Measurements from ENCODE around the gene RYR2. TPM values are rescaled to one million over a fixed set of nuclear protein-coding genes. Genes with fewer than 3 reads are reported as not detected.
A peak's percentile ranks its signal among the peaks of the same experiment; 100 is the strongest.

Gene RYR2
- total RNA-seq, 1 experiment from 2014 or later, result 0.90 TPM

DNA sequence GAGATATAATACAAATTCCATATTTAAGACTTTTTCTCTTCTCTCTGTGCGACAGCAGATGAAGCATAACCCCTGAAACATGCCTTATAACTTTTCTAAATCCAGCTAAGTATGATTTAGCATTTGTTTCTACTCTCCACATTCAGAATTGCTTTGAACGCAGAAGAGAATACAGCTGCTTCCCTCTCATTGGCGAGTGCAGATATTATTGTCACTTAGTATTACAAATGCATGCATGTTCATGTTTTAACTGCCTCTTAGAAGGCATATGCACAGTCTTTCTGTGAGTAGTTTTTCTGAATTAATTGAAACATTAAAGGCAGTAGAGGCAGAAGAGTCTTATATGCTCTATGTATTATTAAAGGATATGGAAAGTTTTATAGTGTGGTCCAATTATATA is 631.6 kb downstream of the RYR2 start:
- CTCF ChIA-PET, result interaction anchor here (2.4 kb wide), 1 partner anchor 126 kb away, joined by 10 read pairs; no protein-coding TSS in a partner anchor
- BruUV-seq (replicated peaks), result no TSS peak
- Mint-ChIP-seq H3K27me3 (ENCODE audit: unreplicated experiment) (no peaks in the 10 kb centered on the region), H3K4me3 (ENCODE audit: low read depth, unreplicated experiment) (no peak overlapping the region), H3K9me3 (ENCODE audit: low read depth, unreplicated experiment) (no peaks in the 10 kb centered on the region), H3K36me3 (ENCODE audit: insufficient read depth, unreplicated experiment) (no peaks in the 10 kb centered on the region), H3K4me1 (ENCODE audit: low read depth, unreplicated experiment) (peaks cover 22% of the 10 kb centered on the region), H3K27ac (ENCODE audit: unreplicated experiment) (no peak overlapping the region)
- TF ChIP-seq, protein P1, sequence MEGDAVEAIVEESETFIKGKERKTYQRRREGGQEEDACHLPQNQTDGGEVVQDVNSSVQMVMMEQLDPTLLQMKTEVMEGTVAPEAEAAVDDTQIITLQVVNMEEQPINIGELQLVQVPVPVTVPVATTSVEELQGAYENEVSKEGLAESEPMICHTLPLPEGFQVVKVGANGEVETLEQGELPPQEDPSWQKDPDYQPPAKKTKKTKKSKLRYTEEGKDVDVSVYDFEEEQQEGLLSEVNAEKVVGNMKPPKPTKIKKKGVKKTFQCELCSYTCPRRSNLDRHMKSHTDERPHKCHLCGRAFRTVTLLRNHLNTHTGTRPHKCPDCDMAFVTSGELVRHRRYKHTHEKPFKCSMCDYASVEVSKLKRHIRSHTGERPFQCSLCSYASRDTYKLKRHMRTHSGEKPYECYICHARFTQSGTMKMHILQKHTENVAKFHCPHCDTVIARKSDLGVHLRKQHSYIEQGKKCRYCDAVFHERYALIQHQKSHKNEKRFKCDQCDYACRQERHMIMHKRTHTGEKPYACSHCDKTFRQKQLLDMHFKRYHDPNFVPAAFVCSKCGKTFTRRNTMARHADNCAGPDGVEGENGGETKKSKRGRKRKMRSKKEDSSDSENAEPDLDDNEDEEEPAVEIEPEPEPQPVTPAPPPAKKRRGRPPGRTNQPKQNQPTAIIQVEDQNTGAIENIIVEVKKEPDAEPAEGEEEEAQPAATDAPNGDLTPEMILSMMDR (IDR thresholded peaks at IDR 0.05; ENCODE audit: unreplicated experiment), result no peak
- DNase-seq, result no peak
- intact Hi-C loops (cut with micrococcal nuclease; ENCODE audit: unreplicated experiment), result no loop called here

DNA sequence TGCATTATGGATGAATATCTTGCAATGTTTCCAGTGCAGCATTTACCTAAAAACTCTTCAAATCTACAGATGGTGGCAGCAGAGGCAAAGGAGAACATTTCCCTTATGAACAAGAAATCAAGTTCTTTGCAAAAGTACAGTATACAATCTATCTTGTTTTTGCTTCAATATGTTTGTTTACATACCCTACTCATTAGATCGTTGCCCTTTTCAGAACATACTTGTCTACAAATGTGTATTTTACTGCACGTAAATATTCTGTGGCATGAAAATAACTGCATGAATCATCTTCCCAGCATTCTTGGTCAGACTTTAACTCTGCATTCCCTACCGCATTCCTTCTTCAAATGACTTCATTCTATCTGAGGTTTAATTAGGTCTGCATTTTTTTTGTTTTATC is 636.0 kb downstream of the RYR2 start:
- H3K27ac Mint-ChIP-seq (ENCODE audit: unreplicated experiment), result no peak overlapping the region
- no peaks in the 10 kb centered on the region for H3K36me3 Mint-ChIP-seq (ENCODE audit: insufficient read depth, unreplicated experiment)
- DNase-seq, result peak; percentile 8
- no peak overlapping the region for H3K4me3 Mint-ChIP-seq (ENCODE audit: low read depth, unreplicated experiment)
- no TSS peak for BruUV-seq (replicated peaks)
- peaks cover 32% of the 10 kb centered on the region for H3K4me1 Mint-ChIP-seq (ENCODE audit: low read depth, unreplicated experiment)
- no peaks in the 10 kb centered on the region for H3K9me3 Mint-ChIP-seq (ENCODE audit: low read depth, unreplicated experiment)
- H3K27me3 Mint-ChIP-seq (ENCODE audit: unreplicated experiment), result no peaks in the 10 kb centered on the region
- TF ChIP-seq, protein P1 (IDR thresholded peaks at IDR 0.05; ENCODE audit: unreplicated experiment), result no peak
- CTCF ChIA-PET, result interaction anchor here (1.2 kb wide), 1 partner anchor 122 kb away, joined by 11 read pairs; no protein-coding TSS in a partner anchor
- intact Hi-C loops (cut with micrococcal nuclease; ENCODE audit: unreplicated experiment), result loop anchor here (1.0 to 5.0 kb wide), 3 partner anchors 58 to 121 kb away; no protein-coding TSS in a partner anchor

DNA sequence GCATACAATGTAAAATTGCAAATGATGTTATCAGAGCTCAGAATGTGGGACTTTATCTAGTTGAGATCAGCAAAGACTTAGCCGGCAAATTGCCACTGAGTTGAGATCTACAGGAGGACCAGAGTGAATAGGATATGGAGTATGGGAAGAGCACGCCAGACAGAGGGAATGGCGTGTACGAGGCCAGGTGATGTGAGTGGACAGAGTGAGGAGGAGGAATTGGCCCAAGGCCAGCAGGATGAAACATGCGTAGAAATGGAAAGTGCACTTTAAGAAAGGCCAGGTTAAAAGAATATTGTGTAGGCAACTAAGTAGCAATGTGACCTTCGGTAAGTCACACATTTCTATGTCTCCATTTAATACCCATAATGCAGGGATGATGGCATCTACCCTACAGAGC is 637.7 kb downstream of the RYR2 start:
- Mint-ChIP-seq H3K36me3 (ENCODE audit: insufficient read depth, unreplicated experiment) (no peaks in the 10 kb centered on the region), H3K9me3 (ENCODE audit: low read depth, unreplicated experiment) (no peaks in the 10 kb centered on the region), H3K27ac (ENCODE audit: unreplicated experiment) (no peak overlapping the region), H3K4me1 (ENCODE audit: low read depth, unreplicated experiment) (peaks cover 41% of the 10 kb centered on the region), H3K4me3 (ENCODE audit: low read depth, unreplicated experiment) (no peak overlapping the region), H3K27me3 (ENCODE audit: unreplicated experiment) (no peaks in the 10 kb centered on the region)
- no peak for DNase-seq
- intact Hi-C loops (cut with micrococcal nuclease; ENCODE audit: unreplicated experiment), result loop anchor here (5.0 kb wide), 1 partner anchor 117 kb away; no protein-coding TSS in a partner anchor
- TF ChIP-seq, protein P1 (IDR thresholded peaks at IDR 0.05; ENCODE audit: unreplicated experiment), result no peak
- BruUV-seq (replicated peaks), result no TSS peak
- CTCF ChIA-PET, result no interaction called here

DNA sequence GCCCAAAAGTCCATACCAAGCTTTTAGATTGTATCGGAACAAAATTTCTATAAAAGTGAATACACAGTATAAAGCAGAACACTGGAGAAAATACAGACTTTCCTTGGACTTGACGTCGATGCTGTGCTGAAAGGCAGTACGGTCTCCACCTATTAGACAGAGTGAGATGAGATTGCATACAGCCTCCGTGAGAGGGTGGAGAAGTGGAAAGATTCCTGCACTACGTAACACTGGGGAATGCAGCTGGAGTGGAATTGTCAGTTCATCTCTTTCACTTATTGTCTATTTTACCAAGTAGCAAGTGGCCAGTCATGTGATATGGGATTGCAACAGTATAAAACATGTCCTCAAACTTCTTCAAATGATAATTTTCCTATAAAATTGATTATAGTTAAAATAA is 639.2 kb downstream of the RYR2 start:
- no peak overlapping the region for H3K4me3 Mint-ChIP-seq (ENCODE audit: low read depth, unreplicated experiment)
- no peak overlapping the region for H3K27ac Mint-ChIP-seq (ENCODE audit: unreplicated experiment)
- DNase-seq, result no peak
- TF ChIP-seq, protein P1 (IDR thresholded peaks at IDR 0.05; ENCODE audit: unreplicated experiment), result no peak
- H3K27me3 Mint-ChIP-seq (ENCODE audit: unreplicated experiment), result no peaks in the 10 kb centered on the region
- CTCF ChIA-PET, result no interaction called here
- no TSS peak for BruUV-seq (replicated peaks)
- H3K4me1 Mint-ChIP-seq (ENCODE audit: low read depth, unreplicated experiment), result peaks cover 45% of the 10 kb centered on the region
- no peaks in the 10 kb centered on the region for H3K36me3 Mint-ChIP-seq (ENCODE audit: insufficient read depth, unreplicated experiment)
- H3K9me3 Mint-ChIP-seq (ENCODE audit: low read depth, unreplicated experiment), result no peaks in the 10 kb centered on the region
- intact Hi-C loops (cut with micrococcal nuclease; ENCODE audit: unreplicated experiment), result no loop called here

Data from Calu3 (cell line).